HG02571 (cell line): ENCODE results near the gene DTX4.
"Not testable (repeated sequence)": the region's sequence is repeated elsewhere in the genome, so short reads cannot be mapped to it uniquely, and the experiment has no call there.

Source experiments
- ATAC-seq: cut with Tn5 transposase; IDR thresholded peaks from one replicate; pipeline ENCODE4 v1.9.1; 2021; ENCODE audit warnings: mild to moderate bottlenecking, moderate library complexity; ENCODE audit not compliant: unreplicated experiment

The DTX4 gene

DNA sequence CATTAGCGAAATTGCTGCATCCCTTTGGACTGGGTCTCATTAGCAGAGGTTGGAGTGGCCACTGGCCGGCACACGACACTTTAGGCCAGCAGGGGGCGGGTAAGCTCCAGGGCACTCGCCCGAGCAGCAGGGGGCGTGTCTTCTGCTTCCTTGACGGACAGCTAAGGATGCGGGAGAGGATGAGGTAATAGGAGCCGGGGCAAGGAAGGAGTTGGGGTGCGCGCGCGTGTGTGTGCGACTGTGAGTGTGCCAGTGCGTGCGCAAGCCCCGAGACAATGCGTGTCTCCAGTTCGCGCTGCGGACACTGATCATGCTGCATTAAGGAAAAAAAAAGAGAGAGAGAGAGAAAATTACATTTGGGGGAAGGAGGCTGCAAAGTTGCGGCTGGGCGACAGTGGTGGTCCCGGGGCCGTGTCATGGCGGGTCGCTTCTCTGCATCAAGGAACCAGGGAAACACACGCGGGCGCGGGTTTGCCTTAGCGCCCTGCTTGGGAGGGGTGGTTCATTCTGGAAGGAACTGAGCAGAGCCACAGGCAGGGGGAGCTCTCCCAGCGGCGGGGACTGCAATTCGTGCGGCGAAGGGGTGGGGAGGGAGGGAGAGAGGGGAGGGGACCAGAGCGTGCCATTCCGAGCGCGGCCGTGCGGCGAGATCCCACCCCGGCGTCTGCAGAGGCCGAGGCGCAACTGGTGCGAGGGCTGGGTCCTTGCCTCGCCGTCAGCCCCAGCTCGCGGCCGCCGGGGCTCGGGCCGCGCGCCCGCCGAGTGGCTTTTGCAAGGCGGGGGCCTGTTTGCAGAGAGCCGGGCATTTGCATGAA, at the start of gene DTX4:
DTX4 (plus strand) TSS at position 625 of the 815 bp plus-strand sequence. CDS start 464 bp downstream, outside the sequence.
- ATAC-seq = peak; percentile 78

DNA sequence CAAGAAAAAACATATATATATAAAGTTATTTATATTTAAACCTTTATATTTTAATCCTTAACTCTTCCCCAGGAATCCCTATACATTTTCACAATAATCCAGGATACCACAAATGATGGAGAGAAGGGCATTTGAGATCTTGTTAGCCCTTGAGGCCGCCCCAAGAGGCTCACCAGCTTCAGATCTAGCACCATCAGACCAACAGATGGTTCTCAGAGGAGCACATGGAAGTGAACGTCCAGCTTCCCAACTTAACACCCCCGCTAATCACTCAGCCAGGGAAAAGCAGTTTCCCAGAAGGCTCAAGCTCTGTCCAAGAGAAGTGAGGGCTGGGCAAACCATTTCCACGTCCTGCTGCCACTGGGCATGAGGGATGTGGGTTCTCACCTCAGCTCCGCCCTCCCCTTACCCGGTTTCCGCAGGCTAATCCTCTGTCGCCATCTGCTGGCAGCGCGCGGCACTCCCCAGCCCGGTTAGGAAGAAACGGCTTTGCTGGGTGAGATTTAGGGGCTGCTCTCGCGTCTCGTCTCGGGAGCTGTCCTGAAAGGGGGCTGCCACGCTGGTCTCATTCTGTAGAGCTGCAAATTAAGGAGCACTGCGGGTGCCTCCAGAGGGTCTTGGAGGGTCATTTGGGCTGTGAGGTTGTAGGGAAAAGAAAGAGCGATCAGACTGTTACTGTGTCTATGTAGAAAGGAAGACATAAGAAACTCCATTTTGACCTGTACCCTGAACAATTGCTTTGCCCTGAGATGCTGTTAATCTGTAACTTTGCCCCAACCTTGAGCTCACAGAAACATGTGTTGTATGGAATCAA, 36.1 kb upstream of the DTX4 start:
- ATAC-seq = peak; percentile 98

DNA sequence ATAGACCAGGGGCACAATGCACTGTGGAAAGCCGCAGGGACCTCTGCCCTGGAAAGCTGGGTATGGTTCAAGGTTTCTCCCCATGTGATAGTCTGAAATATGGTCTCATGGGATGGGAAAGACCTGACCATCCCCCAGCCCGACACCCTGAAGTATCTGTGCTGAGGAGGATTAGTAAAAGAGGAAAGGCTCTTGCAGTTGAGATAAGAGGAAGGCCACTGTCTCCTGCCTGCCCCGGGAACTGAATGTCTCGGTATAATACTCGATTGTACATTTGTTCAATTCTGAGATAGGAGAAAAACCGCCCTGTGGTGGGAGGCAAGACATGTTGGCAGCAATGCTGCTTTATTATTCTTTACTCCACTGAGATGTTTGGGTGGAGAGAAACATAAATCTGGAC, 35.4 kb upstream of the DTX4 start:
- ATAC-seq = not testable (repeated sequence)

DNA sequence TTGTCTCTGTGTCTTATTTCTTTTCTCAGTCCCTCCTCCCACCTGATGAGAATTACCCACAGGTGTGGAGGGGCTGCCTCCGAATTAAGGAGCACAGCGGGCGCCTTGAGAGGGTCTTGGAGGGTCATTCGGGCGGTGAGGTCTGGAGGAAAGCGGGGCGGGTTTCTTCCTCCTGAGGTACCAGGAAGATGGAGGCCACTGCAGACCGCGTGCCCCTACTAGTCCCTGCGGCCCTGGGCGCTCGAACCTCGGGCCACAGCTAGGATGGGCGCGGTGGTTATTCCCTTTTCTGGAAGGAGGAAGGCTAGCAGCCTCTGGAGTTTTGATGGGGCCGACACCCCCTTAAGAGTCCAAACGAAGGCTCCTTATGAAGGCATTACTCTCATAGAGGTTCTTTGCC, 34.7 kb upstream of the DTX4 start:
- no peak for ATAC-seq

DNA sequence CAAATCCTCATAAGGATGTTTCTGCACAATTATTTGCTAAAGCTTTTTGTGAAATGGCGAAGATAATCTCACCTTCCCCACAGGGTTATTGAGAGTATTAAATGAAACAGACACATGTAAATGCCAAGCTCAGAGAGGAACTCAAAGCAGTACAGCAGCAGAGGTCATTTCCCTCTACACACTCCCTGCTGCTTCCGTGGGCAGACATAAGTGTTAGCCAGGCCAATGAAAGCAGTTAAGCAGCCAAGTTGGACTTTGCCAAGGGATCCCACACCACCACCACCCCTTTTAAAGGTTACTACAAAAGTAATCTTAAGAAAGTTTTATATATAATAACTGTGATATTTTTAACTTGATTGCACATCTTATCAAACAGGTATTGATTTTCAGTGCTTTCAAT, 33.3 kb upstream of the DTX4 start:
- ATAC-seq = no peak

DNA sequence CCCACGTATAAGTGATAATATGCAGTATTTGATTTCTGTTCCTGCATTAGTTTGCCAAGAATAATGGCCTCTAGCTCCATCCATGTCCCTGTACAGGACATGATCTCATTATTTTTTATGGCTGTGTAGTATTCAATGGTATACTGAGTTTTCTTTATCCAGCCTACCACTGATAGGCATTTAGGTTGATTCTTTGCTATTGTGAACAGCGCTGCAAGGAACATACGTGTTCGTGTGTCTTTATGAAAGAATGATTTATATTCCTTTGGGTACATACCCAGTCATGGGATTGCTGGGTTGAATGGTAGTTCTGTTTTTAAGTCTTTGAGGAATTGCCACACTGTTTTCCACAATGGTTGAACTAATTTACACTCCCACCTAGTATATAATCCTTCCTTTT, 30.7 kb upstream of the DTX4 start:
- ATAC-seq = no peak

DNA sequence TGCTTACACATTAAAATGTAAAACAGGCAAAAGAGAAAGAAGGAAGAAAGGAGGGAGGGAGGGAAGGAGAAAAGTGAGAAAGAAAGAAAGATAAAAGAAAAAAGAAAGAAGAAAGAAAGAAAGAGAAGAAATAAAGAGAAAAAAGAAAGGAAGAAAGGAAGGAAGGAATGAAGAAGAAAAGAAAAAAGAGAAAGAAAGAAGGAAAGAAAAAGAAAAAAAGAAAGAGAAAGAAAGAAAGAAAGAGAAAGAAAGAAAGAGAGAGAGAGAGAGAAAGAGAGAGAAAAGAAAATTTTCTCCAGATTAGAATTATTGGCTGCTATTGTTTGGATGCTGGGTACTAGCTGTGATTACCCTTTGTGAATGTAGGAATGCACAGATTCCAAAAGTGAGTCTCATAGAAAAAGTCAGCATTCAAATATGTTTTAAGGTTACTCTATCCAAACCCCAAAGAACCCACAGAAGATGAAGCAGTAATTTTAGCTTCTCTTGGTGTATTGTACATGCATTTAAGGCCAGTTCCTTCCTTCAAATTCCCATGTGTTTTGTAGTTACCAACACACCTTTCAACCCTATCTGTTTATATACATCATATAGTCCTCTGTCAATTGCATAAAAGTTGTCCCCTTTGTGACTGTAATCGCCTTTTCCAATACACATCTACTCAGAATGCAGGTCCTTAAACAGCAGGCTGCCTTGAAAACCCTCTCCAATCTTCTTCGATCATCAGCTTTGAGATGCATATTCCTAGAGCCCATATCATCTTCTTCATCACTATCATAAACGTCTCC, 30.1 kb upstream of the DTX4 start:
- ATAC-seq = peak; percentile 0

DNA sequence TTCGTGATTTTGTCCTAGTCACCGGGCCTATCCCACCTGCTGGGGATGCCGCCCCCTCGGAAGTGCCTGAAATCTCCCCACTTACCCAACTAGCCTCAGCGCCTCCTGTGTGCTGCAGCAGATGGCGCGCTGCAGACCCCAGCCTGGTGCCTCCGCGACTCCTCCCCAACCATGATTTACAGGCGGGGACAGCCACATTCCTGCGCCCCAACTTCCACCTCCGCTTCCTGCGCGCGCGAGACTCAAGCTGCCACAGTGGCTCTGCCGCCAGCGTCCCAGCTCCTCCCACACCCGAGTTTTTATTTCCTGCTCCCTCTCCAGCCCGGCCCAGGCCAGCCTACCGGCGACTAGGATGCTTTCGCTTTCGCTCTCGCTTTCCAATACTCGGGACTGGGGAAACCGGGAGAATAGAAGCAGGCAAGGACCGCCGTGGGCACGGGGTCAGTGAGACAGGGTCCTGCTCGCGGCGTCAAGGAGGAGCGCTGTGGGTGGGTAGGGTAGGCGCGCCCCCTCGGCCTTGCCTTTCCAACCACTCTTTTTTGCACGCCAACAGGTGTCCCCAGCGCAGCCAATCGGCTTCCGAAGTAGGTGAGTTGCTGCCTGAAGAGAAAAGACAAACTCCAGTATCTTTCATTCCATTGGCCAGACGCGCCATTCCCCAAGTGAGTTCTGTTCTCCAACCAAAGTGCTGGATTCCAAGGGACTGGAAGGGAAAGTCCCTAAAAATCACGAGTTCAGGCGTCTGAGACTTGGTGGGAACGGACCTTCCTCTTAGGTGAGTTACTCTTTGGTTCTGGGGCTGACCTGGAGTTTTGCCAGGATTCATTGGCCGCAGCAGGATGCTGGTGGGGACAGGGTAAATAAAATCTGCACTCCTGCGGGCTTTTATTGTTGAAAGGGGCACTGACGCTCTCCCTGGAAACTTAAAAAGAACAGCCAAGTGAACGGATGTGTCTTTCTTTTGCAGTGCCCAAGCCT, 29.1 kb upstream of the DTX4 start, which contains the start of gene FAM111A:
FAM111A (plus strand) TSS at position 327 of the 978 bp plus-strand sequence. CDS start 6,017 bp downstream, outside the sequence.
- peak; percentile 80 for ATAC-seq

DNA sequence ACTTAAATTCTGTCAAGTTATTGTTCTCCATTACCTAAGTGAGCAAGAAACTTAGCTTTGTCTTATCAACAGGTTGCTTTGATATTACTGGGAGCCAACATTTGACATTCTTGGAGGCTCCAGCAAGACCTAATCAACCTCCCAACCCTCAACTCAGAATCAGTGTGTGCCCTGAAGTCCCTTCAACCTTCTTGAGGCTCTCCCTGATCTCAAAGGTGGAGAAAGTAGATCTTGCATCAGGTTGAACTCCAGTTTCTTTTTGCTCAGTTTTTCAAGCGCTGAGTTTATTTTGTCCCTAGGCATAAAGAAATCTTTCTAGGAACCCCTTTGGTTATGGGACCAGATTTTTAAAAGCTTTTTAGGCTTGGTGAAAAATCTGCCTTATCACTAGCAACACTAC, 27.8 kb upstream of the DTX4 start:
- ATAC-seq = no peak

DNA sequence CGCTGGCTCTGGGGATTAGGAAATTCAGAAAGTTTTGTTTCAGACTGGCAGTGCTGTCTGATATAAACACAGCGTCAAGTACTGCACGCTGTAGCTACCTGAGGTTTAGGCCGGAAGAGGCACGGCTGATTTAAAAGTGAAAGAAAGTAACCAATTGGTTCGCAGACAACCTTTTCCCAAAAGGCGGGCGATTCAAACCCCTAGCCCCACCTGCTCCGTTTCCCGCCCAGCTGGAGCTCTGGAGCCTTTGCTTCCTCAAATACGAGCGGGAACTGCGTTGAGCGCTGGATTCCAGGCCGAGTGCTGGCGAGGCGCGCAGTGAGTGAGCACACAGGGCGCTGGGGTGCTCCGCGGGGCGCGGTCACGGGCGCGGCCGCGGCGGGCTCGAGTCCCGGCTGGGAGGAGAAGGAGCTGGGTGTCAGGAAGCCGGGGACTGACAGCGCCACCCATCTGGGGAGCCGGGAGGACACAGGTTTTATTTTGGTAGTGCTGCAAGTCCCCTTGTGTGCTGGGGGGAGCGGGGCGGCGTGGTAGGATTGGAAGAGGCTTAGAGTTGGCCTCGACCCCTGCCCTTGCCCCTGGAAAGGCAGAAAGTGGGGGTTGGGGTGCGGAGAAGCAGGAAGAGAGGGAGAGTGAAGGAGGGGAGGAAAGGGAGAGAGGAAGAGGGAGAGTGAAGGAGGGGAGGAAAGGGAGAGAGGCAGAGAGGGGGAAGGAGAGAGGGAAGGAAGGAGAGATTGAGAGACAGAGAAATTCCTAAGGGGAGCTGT, 27.2 kb upstream of the DTX4 start:
- ATAC-seq = peak; percentile 54

DNA sequence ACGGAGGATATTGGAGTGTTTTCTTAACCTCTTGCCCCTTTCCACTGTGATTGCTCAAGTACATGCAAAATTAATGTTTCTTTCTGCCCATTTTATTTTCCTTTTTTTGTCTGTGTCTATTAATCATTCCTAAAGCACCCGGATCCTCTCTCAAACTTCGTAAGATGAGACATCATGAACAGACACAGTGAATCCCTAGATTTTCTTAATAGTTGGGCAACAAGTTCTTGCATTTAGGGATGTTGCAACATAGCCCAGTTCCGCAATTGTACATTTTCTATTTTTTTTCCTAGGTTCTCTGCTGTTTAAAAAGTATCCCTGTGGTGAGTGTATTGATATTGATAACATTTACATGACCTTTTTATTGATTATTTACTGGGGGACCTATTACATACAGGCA, 26.4 kb upstream of the DTX4 start:
- ATAC-seq = no peak

DNA sequence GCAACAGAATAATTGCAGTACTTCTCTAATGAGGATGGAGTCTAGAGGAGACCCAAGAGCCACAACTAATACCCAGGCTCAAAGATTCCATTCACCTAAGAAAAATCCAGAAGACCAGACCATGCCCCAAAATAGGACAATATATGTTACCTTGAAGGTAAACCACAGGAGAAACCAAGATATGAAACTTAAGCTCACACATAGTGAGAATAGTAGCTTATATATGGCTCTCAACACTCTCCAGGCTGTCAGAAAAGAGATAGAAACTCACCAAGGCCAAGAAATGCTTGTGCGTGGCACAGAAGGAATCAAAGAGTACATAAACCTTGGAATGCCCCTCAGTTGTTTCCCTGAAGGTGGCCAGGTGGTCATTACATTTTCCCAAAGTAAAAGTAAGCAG, 20.2 kb upstream of the DTX4 start:
- peak; percentile 49 for ATAC-seq

DNA sequence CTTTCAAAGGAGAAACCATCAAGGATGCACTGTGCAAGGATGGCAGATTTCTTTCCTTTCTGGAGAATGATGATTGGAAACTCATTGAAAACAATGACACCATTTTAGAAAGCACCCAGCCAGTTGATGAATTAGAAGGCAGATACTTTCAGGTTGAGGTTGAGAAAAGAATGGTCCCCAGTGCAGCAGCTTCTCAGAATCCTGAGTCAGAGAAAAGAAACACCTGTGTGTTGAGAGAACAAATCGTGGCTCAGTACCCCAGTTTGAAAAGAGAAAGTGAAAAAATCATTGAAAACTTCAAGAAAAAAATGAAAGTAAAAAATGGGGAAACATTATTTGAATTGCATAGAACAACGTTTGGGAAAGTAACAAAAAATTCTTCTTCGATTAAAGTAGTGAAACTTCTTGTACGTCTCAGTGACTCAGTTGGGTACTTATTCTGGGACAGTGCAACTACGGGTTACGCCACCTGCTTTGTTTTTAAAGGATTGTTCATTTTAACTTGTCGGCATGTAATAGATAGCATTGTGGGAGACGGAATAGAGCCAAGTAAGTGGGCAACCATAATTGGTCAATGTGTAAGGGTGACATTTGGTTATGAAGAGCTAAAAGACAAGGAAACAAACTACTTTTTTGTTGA, 19.5 kb upstream of the DTX4 start:
- peak; percentile 82 for ATAC-seq

DNA sequence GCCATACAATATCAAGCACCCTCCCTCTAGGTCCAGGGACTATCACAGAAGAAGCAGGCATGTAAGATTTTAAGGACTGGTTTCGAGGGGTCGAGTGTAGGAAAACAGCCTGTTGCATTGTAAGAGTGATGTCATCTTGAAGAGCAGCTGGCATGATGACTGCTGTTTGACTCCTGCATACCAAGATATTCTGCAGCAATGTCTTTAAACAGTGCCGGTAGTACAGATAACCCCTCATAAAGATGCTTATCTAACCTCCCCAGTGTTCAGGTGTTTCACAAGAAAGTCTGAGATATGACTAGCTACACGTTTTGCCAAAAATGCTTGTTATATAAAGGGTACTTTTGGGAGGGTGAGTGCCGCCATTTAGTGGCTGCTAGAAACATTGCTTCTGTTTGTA, 17.3 kb upstream of the DTX4 start:
- ATAC-seq = no peak

DNA sequence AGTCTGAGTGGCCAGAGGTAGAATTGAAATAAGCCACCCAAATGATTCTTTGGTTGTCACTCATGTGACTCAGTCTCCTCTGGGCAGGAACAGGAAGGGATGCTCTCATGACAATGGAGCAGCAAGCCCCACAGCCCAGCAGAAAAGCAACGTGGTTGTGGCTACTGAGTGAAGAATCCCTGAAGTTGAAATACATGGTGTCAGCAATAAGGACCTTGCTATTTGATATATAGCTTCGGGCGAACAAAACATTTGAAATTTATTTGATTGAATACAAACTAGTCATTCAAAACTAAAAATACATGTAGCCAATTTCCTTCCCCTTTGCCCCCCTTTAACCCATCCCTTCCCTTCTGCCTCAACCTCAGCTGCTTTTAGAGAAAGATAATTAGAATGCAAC, 14.5 kb upstream of the DTX4 start:
- ATAC-seq = no peak

DNA sequence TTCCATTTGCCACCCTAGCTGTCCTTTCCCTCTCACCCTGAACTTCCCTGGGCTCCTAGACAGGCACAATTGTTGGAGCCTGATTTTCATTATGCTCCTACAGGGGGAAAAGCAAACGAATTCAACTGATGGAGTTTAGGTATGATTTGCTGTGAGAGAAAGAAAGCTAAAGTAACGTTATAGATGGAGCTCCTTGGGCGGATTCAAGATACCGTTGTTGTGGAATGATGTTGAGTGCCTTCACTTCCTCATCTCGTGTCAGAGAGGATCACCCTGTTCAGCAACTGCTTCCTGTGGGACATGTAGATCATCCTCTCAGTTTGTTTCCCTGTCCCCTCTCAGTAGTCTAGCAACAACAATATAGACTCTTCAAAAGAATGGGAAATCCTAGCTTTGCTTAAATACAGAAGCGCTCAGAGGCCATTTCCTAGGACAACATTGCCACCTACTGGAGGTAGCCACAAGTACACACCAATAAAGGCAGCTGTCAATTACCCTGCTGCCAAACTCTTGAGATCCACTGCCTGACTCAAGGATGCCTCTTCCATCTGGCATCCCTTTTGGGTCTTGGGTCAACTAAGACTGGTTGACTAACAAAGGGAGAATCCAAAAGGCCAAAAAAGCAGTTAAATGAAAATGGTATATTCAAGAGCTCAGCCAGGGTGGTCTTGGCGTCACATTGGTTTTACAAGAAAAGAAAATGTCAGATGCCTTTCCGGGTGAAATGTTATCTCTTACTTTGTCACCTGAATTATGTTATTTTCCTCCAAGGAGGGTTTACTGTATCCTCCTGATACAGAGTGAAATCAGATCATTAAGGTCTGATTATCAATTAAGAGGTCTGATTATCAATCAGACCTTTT, 13.5 kb upstream of the DTX4 start:
- peak; percentile 94 for ATAC-seq

DNA sequence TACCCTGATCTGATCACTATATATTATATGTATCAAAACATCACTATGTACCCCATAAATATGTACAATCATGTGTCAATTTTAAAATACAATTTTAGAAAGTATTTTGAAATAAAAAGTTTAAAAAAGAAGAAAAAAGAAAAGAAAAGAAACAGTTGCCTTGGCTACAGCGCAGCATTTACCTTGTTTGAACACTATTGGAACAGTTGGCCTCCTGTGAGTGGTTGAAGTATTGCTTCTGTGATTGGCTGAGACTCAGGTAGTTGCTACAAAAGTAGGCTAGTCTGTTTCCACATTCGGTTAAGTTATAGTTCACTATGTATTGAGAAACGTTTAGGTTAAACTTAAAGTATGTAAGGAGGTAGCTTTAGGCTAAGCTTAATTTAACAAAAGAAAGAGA, 7.9 kb upstream of the DTX4 start:
- ATAC-seq = no peak
